ENCODE measurements around the gene IL3RA.

IL3RA gene

GRCh38 chrX:1385253-1386223 lies 49.0 kb downstream of the IL3RA start:
- Mint-ChIP-seq H3K27ac (no peak overlapping the region), H3K4me3 (no peak overlapping the region), H3K36me3 (ENCODE audit: low read depth) (peaks cover 65% of the 10 kb centered on the region), H3K27me3 (no peaks in the 10 kb centered on the region), H3K9me3 (no peaks in the 10 kb centered on the region), H3K4me1 (ENCODE audit: low read depth) (peaks cover 35% of the 10 kb centered on the region)

DNA sequence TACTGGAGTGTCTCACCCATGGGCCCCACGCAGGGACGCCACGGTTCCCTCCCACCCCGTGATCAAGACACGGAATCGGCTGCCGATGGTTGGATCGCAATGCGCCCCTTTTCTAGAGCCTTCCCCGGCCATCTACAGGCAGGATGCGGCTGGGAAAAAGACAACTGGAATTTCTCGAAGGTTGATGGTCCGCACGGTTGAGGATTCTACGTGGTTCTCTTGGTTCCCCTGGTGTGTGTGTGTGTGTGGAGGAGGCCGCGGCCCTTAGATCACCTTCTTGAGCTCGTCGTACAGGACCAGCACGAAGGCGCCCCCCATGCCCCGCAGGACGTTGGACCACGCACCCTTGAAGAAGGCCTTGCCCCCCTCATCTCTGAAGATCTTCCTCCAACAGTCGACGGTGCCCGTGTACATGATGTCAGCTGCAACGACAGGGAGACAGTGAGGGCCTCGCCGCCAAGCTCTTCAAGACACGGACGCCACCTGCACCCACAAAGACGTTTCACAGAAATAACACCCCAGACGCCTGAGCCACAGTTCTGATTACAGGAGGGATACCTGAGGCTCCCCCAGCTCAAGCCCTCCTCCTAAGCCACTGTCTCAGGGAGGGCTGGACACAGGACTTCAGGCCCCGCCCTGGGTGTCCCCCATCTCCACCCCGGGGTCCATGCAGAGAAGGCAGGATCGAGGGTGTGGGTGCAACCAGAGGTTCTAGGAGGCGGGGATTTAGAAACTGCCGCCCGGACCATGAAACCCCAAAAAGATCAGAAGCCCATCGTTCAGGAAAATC lies 49.9 kb downstream of the IL3RA start:
- no peak overlapping the region for H3K4me3 Mint-ChIP-seq
- H3K36me3 Mint-ChIP-seq (ENCODE audit: low read depth) = peaks cover 74% of the 10 kb centered on the region
- H3K9me3 Mint-ChIP-seq = no peaks in the 10 kb centered on the region
- H3K27ac Mint-ChIP-seq = no peak overlapping the region
- peaks cover 43% of the 10 kb centered on the region for H3K4me1 Mint-ChIP-seq (ENCODE audit: low read depth)
- no peaks in the 10 kb centered on the region for H3K27me3 Mint-ChIP-seq

GRCh38 chrX:1387141-1387776 lies 50.7 kb downstream of the IL3RA start:
- H3K27me3 Mint-ChIP-seq = no peaks in the 10 kb centered on the region
- no peaks in the 10 kb centered on the region for H3K9me3 Mint-ChIP-seq
- H3K4me1 Mint-ChIP-seq (ENCODE audit: low read depth) = peaks cover 43% of the 10 kb centered on the region
- H3K4me3 Mint-ChIP-seq = peak overlapping the region; percentile 55
- H3K36me3 Mint-ChIP-seq (ENCODE audit: low read depth) = peaks cover 74% of the 10 kb centered on the region
- H3K27ac Mint-ChIP-seq = peak overlapping the region; percentile 76

- peaks cover 70% of the 10 kb centered on the region for H3K36me3 Mint-ChIP-seq (ENCODE audit: low read depth)
- H3K27ac Mint-ChIP-seq = peak overlapping the region; percentile 76
- peak overlapping the region; percentile 55 for H3K4me3 Mint-ChIP-seq
- H3K27me3 Mint-ChIP-seq = no peaks in the 10 kb centered on the region
- no peaks in the 10 kb centered on the region for H3K9me3 Mint-ChIP-seq
- H3K4me1 Mint-ChIP-seq (ENCODE audit: low read depth) = peaks cover 51% of the 10 kb centered on the region
Measured at GRCh38 chrX:1388651-1389050, 52.1 kb downstream of the IL3RA start.

GRCh38 chrX:1389181-1389992 lies 52.8 kb downstream of the IL3RA start:
- Mint-ChIP-seq H3K36me3 (ENCODE audit: low read depth) (peaks cover 67% of the 10 kb centered on the region), H3K9me3 (no peaks in the 10 kb centered on the region), H3K27me3 (no peaks in the 10 kb centered on the region), H3K4me3 (peak overlapping the region; percentile 55), H3K4me1 (ENCODE audit: low read depth) (peaks cover 59% of the 10 kb centered on the region), H3K27ac (peak overlapping the region; percentile 76)

DNA sequence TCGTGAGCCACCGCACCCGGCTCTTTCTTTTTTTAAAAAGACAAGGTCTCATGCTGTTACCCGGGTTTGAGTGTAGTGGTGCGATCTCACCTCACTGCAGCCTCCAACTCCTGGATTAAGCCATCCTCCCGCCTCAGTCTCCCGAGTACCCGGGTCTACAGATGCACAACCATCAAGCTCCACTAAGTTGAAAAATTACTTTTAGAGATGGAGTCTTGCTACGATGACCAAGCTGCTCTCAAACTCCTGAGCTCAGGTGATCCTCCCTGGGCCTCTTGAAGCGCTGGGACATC lies 53.4 kb downstream of the IL3RA start:
- Mint-ChIP-seq H3K27me3 (no peaks in the 10 kb centered on the region), H3K27ac (peak overlapping the region; percentile 11), H3K4me1 (ENCODE audit: low read depth) (peaks cover 62% of the 10 kb centered on the region), H3K36me3 (ENCODE audit: low read depth) (peaks cover 66% of the 10 kb centered on the region), H3K9me3 (no peaks in the 10 kb centered on the region), H3K4me3 (peak overlapping the region; percentile 94)

GRCh38 chrX:1390621-1391369 lies 54.2 kb downstream of the IL3RA start:
- peaks cover 71% of the 10 kb centered on the region for H3K4me1 Mint-ChIP-seq (ENCODE audit: low read depth)
- peaks cover 65% of the 10 kb centered on the region for H3K36me3 Mint-ChIP-seq (ENCODE audit: low read depth)
- H3K9me3 Mint-ChIP-seq = no peaks in the 10 kb centered on the region
- no peaks in the 10 kb centered on the region for H3K27me3 Mint-ChIP-seq
- peak overlapping the region; percentile 94 for H3K4me3 Mint-ChIP-seq
- peak overlapping the region; percentile 93 for H3K27ac Mint-ChIP-seq

DNA sequence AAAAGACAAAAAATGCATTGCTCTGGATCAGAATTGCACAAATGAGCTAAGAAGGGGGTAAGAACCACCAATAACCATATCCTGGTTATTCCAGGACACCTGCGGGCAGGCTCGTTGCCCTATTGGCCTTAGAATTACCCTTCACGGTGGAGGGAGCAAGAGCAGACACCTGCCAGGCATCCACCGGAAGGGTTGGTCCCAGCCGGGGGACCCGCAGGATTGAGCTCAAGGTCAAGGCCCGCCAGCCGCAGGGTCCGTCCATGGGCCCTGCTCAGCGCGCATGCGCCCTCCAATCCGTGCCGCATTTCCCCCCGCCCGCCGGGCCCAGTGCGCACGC lies 54.8 kb downstream of the IL3RA start:
- Mint-ChIP-seq H3K9me3 (no peaks in the 10 kb centered on the region), H3K4me1 (ENCODE audit: low read depth) (peaks cover 73% of the 10 kb centered on the region), H3K36me3 (ENCODE audit: low read depth) (peaks cover 68% of the 10 kb centered on the region), H3K4me3 (peak overlapping the region; percentile 94), H3K27me3 (no peaks in the 10 kb centered on the region), H3K27ac (peak overlapping the region; percentile 93)

GRCh38 chrX:1391707-1392375 lies 55.3 kb downstream of the IL3RA start, which contains the start of gene SLC25A6:
Gene SLC25A6, minus strand, starts transcription at chrX:1392113. Its CDS starts 104 bp downstream, at chrX:1392009.
- Mint-ChIP-seq H3K36me3 (ENCODE audit: low read depth) (peaks cover 66% of the 10 kb centered on the region), H3K27ac (peak within 1 kb of the TSS; percentile 96), H3K4me3 (peak within 1 kb of the TSS; percentile 94), H3K27me3 (no peaks in the 10 kb centered on the region), H3K9me3 (no peaks in the 10 kb centered on the region), H3K4me1 (ENCODE audit: low read depth) (peaks cover 71% of the 10 kb centered on the region)

DNA sequence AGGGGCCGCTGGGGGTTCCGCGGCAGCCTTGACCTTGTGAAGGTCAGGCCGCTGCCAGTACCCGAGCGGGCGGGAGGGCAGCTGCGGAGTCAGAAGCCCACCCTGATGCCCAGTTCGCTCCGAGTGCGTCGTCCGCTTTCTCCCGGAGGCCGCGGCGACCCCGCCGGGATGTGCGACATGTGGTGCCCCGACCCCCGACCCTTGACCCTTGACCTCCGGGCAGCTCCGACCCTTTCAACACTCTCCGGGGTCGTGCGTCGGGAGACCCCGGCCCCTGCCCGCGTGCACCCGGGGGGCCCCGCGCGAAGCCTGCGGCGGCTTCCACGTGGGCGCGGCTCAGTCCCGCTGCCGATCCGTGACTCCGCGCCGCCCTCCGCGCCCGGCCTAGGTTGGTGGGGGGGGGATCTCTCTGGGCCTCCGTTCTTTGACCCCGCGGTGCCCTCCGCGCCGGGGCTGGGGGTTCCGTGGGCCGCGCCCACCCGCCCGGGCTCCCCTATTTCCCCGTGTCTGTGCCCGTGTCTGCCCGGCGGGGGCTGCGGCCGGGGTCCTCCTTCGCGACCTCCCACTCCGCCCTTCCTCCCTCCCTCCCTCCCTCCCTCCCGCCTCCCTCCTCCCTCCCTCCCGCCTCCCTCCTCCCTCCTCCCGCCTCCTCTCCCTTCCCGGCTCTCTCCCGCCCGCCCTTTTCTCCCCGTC lies 55.9 kb downstream of the IL3RA start:
- Mint-ChIP-seq H3K27me3 (no peaks in the 10 kb centered on the region), H3K4me3 (peak overlapping the region; percentile 94), H3K9me3 (no peaks in the 10 kb centered on the region), H3K36me3 (ENCODE audit: low read depth) (peaks cover 60% of the 10 kb centered on the region), H3K4me1 (ENCODE audit: low read depth) (peaks cover 71% of the 10 kb centered on the region), H3K27ac (peak overlapping the region; percentile 96)

GRCh38 chrX:1393871-1394615 lies 57.5 kb downstream of the IL3RA start:
- Mint-ChIP-seq H3K4me3 (peak overlapping the region; percentile 94), H3K4me1 (ENCODE audit: low read depth) (peaks cover 56% of the 10 kb centered on the region), H3K27ac (peak overlapping the region; percentile 96), H3K27me3 (no peaks in the 10 kb centered on the region), H3K9me3 (no peaks in the 10 kb centered on the region), H3K36me3 (ENCODE audit: low read depth) (peaks cover 49% of the 10 kb centered on the region)

- H3K27me3 Mint-ChIP-seq = no peaks in the 10 kb centered on the region
- H3K27ac Mint-ChIP-seq = peak overlapping the region; percentile 85
- H3K9me3 Mint-ChIP-seq = no peaks in the 10 kb centered on the region
- H3K36me3 Mint-ChIP-seq (ENCODE audit: low read depth) = peaks cover 40% of the 10 kb centered on the region
- H3K4me1 Mint-ChIP-seq (ENCODE audit: low read depth) = peaks cover 47% of the 10 kb centered on the region
- peak overlapping the region; percentile 94 for H3K4me3 Mint-ChIP-seq
Measured at GRCh38 chrX:1394731-1395501, 58.3 kb downstream of the IL3RA start.

All from stimulated activated naive CD8-positive, alpha-beta T cell treated with anti-CD3 and anti-CD28 coated beads, Interleukin-15, Interleukin-2, amounts not matched to agents 100 ng/mL and 50 ng/mL, for 24 hours (primary cell).